Skin epidermis (tissue), 12 donors: ENCODE data around the gene TPSG1.
"Not testable (repeated sequence)": the region's sequence is repeated elsewhere in the genome, so short reads cannot be mapped to it uniquely, and the experiment has no call there.

Experiments
- H3K27ac ChIP-seq, 21 experiments: fragments of 200-600 bp; sonication (generic) in 11 of 21; one replicate each; pipeline ENCODE4 v1.5.0; 2020; ENCODE audit warnings: mild to moderate bottlenecking in 3 of 21, inconsistent platforms in 2 of 21, moderate library complexity in 2 of 21
- H3K4me3 ChIP-seq, 7 experiments: fragments of 200-600 bp; sonication (generic) in 2 of 7; one replicate each; pipeline ENCODE4 v1.5.0; 2020; ENCODE audit warnings: inconsistent platforms in 2 of 7, mild to moderate bottlenecking in 2 of 7, moderate library complexity in 1 of 7

Gene TPSG1

DNA sequence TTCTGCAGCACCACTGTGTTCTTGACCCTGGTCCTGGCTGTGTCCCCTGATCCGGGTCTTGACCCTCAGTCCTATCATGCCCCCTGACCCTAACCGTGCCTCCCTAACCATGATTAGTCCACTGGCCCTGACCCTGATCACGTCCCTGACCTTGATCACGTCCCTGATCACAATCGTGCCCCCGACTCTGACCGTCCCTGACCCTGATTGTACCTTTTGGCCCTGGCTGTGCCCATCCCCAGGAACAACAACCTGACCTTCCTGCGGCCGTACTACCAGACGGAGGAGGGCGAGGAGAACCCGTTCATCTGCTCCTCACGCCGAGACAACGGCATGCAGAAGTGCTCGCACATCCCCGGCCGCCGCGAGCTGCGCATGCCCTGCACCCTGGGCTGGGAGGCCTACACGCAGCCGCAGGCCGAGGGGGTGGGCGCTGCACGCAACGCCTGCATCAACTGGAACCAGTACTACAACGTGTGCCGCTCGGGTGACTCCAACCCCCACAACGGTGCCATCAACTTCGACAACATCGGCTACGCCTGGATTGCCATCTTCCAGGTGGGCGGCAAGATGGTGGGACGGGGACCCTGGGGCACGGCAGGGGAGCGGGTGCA is 24.9 kb downstream of the TPSG1 start:
- no peak overlapping the region for H3K27ac ChIP-seq
- H3K4me3 ChIP-seq, result no peak overlapping the region

DNA sequence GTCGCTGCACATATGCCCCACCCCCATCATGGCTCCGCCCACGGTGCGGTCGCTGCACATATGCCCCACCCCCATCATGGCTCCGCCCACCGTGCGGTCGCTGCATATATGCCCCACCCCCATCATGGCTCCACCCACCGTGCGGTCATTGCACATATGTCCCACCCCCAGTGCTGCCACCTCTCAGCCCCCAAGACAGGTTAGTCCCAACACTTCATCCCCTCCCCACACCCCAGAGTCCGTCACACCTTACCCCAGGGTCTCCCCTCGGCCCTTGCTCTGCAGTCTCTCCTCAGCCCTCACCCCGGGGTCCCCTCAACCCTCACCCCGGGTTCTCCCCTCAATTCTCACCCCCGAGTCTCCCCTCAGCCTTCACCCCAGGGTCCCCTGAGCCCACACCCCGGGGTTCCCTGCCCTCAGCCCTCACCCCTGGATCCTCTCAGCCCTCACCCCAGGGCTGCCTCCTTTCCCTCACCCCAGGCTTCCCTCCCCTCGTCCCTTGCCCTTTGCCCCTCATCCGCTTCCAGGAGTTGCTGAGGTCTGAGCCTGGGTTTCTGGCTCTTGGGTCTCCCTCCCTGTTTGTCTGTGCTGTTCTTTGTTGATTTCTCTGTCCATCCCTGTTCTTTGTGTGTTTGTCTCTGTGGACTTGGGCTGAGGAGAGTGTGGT is 25.6 kb downstream of the TPSG1 start:
- Histone ChIP-seq H3K27ac (no peak overlapping the region), H3K4me3 (no peak overlapping the region)

DNA sequence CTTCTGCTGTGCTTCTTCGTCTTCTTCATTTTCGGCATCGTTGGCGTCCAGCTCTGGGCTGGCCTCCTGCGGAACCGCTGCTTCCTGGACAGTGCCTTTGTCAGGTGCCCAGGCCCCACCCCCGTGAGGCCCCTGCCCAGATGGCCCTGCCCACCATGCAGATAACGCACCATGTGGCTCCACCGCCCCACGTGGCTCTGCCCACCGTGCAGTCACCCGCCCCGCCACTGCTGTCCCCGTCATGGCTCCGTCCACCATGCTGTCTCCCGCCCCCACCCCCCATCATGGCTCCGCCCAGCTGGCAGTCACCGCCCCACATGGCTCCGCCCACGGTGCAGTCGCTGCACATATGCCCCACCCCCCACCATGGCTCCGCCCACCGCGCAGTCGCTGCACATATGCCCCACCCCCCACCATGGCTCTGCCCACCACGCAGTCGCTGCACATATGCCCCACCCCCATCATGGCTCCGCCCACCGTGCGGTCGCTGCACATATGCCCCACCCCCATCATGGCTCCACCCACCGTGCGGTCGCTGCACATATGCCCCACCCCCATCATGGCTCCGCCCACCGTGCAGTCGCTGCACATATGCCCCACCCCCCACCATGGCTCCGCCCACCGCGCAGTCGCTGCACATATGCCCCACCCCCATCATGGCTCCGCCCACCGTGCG is 26.3 kb downstream of the TPSG1 start:
- H3K4me3 ChIP-seq, result not testable (repeated sequence)

DNA sequence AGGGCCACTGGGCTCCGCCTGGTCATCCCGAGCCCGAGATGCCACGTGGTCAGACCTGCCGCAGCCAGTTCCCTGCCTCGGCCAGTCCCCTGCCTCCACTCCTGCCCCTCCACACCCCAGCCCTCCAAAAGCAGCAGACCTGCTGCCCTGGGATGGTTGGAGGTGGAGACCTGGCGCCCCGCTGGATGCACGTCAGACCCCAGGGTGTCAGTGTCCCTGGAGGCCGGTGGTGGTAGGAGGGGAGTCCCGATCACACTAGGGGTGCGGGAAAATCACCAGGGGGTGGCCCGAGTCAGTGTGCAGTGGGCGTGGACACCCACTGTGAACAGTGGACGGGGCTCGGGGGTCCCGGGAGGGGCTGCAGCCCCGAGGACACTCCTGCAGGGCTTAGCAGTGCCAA is 26.9 kb downstream of the TPSG1 start:
- Histone ChIP-seq H3K4me3 (no peak overlapping the region), H3K27ac (no peak overlapping the region)

More for the DNA sequence above, 26.3 kb downstream of the TPSG1 start:
- H3K27ac ChIP-seq, result not testable (repeated sequence)

DNA sequence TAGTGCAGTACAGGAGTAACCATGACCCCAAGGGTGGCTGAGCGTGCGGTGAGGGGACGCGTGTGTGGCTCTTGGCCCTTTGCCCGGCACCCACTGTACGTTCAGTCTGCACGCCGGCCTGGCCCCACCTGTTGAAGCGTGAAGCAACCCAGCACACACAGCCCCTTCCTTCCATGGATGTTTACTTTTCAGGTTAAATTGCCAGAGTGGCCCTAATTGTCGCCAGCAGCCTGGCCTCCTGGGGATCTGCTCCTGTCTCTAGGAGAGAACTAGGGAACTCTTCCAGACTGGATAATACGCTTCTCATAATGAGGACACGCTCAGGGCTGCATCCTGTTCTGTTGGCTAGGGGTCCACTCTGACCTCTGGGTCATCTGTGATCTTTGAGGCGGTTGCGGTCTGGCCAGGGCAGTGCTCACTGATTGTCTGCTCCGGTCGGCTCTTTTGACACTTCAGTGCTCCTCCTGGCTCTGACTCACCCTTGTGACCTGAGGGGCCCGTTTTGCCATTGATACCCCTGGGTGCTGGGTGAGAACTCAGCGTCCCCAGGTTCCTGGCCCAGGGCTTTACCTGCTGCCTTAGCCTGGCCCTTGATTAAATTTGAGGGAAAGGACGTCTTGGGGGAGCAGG is 27.7 kb downstream of the TPSG1 start:
- Histone ChIP-seq H3K4me3 (no peak overlapping the region), H3K27ac (no peak overlapping the region)

DNA sequence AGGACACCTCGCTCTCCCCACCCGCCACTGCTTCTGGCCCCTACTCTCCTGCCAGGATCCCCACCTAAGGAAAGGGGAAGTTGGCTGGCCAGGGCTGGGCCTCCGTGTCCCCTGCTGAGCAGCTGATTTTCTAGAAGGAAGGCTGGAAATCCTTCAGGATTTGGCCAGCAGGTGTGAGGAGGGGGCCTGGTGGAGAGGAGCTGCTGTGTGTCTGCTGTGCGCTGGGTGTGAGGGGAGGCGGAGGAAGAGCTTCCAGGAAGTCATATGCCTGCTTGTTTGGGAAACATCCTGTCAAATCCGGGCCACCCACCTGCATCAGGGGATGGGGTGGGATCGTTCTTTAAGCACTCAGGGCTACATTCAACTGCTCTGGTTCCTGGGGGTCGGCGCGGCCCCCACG is 28.6 kb downstream of the TPSG1 start:
- H3K4me3 ChIP-seq, result no peak overlapping the region
- no peak overlapping the region for H3K27ac ChIP-seq

DNA sequence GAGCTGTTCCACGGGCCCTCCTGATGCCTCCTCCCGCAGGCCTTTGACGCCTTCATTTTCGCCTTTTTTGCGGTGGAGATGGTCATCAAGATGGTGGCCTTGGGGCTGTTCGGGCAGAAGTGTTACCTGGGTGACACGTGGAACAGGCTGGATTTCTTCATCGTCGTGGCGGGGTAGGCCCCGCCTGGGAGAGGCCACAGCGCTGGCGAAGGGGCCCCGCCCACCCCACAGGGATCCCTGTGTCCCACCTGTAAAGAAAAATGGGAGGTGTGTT is 29.7 kb downstream of the TPSG1 start:
- no peak overlapping the region for H3K27ac ChIP-seq

DNA sequence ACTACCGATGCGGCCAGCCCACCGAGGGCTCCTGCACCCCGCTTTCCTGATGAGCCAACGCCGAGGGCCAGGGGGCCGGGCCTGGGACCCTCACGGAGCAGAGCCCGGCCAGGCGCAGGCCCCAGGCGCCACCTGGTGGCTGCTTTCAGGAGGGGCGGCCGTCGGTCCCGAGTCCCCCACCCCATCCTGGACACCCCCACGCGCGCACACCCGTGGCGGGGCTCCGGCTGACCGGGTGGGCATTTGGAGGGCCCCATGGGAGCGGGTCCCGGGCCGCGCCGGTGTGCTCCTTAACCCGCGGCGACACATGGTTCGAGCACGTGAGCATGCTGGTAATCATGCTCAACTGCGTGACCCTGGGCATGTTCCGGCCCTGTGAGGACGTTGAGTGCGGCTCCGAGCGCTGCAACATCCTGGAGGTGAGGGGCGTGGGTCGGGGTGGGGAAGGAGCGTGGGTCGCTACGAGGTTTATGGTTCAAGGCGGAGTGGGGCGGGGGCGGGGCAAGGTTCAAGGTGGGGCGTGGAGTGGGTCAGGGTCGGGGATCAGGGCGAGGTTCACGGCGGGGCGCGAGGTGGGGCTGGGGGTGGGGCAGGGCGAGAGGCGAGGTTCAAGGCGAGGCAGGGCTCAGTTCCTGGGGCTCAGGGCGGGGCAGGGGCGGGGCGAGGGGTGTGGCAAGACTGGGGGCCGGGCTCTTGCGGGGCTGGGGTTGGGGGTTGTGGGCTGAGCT is 30.2 kb downstream of the TPSG1 start:
- Histone ChIP-seq H3K27ac (no peak overlapping the region), H3K4me3 (no peak overlapping the region)

More for the DNA sequence above, 29.7 kb downstream of the TPSG1 start:
- no peak overlapping the region for H3K4me3 ChIP-seq

DNA sequence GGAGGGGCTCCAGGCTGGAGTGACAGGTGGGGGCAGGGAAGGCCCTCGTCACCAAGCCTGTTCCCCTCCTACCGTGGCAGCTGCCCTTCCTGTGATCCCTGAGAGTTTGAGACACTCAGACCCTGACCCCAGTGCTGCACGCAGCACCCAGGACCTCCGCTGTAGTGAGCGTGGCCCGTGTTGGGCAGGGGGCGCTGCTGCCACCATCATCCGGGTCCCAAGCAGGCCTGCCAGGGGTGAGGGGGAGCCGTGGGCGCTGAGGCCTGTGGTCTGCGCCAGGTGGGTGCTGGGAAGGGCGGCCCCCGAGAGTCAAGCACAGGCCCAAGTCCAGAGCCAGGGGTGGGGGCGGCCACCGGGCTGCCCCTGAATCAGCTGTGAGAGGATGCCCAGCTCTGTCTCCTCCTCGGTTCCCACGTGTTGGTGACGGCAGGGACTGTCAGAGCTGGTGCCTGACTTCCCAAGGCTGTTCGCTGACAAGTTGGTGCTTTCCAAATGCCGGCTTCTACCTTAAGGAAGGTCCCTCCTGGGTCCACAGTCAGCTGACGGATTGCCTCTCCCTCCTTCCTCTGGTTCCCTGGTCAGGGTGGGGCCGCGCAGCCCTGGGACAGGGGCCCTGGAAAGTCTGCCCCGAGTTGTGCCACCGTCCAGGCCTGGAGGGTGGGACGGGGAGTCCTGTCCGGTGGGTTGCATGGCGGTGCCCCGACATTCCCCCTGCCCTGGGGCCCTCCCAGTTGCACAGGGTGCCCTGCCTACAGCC is 31.1 kb downstream of the TPSG1 start:
- Histone ChIP-seq H3K4me3 (no peak overlapping the region), H3K27ac (no peak overlapping the region)

DNA sequence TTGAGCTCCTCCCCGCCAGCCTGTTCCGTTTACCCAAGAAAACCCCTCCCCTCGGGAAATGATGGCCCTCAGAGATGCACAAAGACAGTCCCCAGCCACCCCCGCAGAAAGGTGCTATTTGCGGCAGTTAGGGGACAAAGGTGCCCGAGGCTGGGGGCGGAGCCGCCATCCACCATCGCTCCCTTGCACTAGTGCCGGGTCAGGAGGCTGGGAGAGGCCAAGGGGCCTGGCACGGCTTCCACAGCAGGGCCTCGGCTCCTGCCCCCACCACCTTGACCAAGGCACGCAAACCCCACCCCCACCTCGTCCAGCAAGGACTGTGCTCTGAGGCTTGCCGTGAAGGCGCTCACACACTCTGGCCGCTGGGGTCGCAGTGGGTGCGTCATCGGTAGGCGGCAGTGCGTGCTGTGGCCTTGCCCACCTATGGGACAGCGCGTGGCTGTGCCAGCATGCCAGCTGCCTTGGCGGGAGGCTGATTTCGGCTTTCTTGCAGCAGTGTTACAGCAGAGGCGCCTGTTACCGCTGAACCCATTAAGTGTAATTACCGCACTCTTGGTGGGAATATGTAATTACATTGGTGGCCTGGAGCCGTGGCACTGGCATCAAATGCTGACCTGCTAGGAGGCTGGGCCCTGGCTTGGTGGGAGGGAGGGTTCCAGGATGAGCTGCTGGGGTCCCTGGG is 31.8 kb downstream of the TPSG1 start:
- H3K27ac ChIP-seq, result no peak overlapping the region
- H3K4me3 ChIP-seq, result no peak overlapping the region

DNA sequence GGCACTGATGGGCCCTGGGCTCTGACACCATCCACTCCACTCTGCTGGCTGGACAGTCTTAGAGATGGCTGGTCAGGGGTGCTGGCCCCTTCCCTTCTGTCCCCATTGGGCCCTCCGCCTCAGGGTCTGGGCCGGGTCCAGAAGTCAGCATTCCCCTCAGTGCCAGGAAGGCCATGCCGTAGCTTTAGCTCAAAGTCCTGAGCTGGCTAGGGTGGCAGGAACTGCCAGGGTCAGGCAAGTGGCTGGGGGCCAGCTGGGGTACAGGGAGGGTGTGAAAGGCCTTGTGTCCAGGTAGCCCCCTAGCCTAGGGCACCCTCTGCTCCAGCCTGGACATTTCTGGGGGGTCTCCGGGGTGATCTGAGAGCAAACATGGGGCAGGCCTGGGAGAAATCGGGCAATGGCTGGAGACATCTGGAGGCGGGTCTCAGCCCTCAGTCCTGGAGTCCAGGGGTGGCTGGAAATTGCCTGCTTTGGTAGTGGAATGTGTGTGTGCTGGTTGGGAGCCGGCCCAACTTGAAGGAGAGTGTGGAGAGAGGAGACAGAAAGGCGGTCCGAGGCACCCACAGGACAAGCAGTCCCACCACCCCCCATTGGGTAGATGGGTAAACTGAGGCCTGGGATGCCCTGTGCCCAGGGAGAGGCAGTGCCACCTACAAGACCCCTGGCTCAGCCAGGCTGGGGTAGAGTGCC is 32.5 kb downstream of the TPSG1 start:
- no peak overlapping the region for H3K27ac ChIP-seq
- no peak overlapping the region for H3K4me3 ChIP-seq

DNA sequence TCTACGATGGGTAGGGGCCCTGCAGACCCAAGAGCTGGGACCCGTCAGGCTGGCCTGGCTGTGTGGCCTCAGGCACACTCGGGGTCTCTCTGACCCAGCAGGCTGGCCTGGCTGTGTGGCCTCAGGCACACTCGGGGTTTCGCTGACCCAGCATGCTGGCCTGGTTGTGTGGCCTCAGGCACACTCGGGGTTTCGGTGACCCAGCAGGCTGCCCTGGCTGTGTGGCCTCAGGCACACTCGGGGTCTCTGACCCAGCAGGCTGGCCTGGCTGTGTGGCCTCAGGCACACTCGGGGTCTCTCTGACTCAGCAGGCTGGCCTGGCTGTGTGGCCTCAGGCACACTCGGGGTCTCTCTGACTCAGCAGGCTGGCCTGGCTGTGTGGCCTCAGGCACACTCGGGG is 34.3 kb downstream of the TPSG1 start:
- H3K4me3 ChIP-seq, H3K27ac ChIP-seq: not testable (repeated sequence)

DNA sequence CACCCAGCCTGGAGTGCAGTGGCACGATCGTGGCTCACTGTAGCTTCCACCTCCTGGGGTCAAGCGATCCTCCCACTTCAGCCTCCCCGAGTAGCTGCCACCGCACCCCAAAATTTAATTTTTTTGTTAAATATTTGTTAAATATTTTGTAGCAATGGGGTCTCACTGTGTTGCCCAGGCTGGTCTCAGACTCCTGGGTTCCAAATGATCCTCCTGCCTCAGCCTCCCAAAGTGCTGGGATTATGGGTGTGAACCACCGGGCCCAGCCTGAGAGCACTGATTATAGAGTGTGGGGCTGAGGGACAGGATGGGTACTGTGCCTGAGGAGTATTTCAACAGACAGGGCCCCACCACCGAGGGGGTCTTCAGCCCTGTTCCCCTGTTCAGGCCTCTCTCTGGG is 35.6 kb downstream of the TPSG1 start:
- Histone ChIP-seq H3K4me3 (no peak overlapping the region), H3K27ac (no peak overlapping the region)

DNA sequence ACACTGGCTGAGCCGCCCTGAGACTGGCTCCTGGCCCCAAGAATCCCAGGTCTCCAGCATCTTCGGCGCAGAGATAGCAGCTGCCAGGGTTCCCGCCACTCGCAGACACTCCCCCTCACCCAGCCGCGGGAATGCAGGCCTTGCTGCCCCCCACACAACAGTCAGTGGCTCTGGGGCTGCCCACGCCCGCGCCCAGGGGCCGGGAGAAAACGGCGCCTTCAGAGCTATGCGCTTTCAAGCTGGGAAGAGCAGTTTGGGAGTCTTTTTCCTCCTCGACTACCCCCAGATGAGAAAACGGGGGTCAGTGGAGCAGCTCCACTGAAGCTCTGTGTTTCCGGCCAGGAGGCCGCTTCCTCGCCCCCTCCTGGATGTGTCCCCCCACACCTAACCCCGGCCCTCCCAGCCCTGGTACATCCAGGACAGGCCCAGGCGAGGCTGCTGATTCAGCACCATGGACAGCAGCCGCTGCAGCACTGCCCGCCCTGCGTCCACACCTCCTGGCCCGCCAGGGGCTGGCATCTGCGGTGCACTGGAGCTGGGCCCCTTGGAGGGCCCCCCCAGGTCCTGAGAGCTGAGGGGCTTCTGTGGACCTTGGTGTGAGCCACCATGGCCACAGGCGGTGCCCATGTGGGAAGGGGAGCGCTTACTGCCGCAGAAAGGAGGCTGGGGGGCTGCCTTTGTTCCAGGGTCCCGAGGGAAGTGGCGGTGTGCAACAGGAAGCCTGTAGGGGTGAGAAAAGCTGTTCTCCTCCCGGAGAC is 36.5 kb downstream of the TPSG1 start:
- no peak overlapping the region for H3K27ac ChIP-seq
- no peak overlapping the region for H3K4me3 ChIP-seq

DNA sequence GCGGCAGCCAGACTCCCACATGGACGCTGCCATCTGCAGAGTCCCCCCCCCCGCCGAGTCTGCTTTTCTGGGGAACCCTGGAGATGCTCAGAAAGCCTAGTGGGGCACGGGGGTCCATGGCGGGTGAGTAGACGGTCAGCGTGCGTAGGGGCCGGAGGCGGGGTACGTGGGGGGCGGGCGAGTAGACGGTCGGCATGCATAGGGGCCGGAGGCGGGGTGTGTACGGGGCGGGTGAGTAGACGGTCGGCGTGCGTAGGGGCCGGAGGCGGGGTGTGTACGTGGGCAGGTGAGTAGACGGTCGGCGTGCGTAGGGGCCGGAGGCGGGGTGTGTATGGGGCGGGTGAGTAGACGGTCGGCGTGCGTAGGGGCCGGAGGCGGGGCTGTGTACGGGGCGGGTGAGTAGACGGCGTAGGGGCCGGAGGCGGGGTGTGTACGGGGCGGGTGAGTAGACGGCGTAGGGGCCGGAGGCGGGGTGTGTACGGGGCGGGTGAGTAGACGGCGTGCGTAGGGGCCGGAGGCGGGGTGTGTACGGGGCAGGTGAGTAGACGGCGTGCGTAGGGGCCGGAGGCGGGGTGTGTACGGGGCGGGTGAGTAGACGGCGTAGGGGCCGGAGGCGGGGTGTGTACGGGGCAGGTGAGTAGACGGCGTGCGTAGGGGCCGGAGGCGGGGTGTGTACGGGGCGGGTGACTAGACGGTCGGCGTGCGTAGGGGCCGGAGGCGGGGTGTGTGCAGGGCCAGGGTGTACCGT is 39.4 kb downstream of the TPSG1 start:
- not testable (repeated sequence) for H3K27ac ChIP-seq, H3K4me3 ChIP-seq

DNA sequence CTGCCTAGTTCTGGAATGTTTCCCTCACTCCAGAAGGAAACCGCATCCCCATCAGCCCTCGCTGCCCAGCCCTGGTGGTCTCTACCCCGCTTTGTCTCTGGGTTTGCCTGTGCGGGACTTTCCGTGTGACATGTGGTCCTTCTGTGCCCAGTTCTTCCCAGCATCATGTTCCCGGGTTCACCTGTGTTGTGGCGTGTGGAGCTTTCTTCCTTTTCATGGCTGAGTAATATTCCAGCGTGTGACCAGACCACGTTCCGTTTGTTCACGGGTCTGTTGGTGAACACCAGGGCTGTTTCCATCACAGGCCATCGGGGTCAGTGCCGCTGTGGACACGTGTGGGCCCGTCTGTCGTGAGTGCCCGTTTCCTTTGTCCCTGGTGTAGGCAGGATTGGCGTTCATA is 40.1 kb downstream of the TPSG1 start:
- no peak overlapping the region for H3K27ac ChIP-seq
- no peak overlapping the region for H3K4me3 ChIP-seq

DNA sequence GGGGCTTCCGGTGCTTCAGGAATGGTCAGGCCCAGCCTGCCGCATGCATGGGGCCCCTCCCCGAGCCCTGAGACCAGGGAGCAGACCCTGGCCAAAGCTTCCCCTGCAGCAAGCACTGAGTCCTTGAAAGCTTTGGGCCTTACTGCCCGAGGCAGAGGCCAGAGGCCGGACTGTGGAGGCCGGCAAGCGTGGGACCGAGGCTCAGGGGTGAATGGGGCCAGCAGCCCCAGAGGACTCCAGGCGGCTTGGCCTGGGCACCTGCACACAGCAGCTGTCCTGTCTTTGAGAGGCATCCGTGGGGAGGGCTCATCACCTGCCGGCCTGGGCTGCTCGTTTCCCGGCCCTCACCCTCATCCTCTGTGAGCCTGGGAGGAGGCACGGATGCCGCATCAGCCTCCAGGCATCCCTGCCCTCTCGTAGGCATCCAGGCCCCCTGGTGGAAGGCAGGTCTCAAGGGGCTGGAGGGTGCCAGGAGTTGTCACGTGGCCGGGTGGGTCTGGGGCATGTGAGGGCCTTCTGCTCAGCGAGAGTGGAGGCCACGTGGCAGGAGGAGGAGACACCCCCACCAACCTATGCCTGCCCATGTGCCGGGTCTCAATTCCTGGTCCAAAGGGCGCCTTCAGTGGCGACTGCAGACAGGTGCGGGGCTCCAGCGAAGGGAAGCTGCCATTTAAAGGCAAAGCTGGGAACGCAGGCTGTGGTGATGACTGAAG is 40.8 kb downstream of the TPSG1 start:
- no peak overlapping the region for H3K27ac ChIP-seq
- no peak overlapping the region for H3K4me3 ChIP-seq
